Measurements from ENCODE around the gene CHD6. TPM values are rescaled to one million over a fixed set of nuclear protein-coding genes. Genes with fewer than 3 reads are reported as not detected.

Gene CHD6
- total RNA-seq, 4 donors from 2014 or later = 24.7 to 89.7 (median 36.6) TPM

GRCh38 chr20:41587956-41588355 lies 30.2 kb downstream of the CHD6 start:
- Histone ChIP-seq H3K4me3 (no peak overlapping the region), H3K4me1 (peaks cover under 1% of the 10 kb centered on the region), H3K27ac (no peak overlapping the region), H3K9me3 (peaks cover 10% of the 10 kb centered on the region), H3K36me3 (peaks cover 3% of the 10 kb centered on the region), H3K27me3 (no peaks in the 10 kb centered on the region)
- DNase-seq (ENCODE audit: low spot score in 2 of 2) = no peak
- no peak for TF ChIP-seq POLR2A (IDR thresholded peaks at IDR 0.05)
- TF ChIP-seq EP300 (IDR thresholded peaks at IDR 0.05) = no peak
- TF ChIP-seq CTCF (IDR thresholded peaks at IDR 0.05) = no peak
- TF ChIP-seq POLR2AphosphoS5 (IDR thresholded peaks at IDR 0.05) = no peak
- WGBS = 73% methylated on average over 3 of the region's 3 CpGs

GRCh38 chr20:41587523-41587922 lies 30.7 kb downstream of the CHD6 start:
- Histone ChIP-seq H3K27me3 (no peaks in the 10 kb centered on the region), H3K36me3 (peaks cover 3% of the 10 kb centered on the region), H3K9me3 (peaks cover 10% of the 10 kb centered on the region), H3K27ac (no peak overlapping the region), H3K4me1 (no peaks in the 10 kb centered on the region), H3K4me3 (no peak overlapping the region)
- TF ChIP-seq POLR2A (IDR thresholded peaks at IDR 0.05) = no peak
- no peak for TF ChIP-seq CTCF (IDR thresholded peaks at IDR 0.05)
- TF ChIP-seq POLR2AphosphoS5 (IDR thresholded peaks at IDR 0.05) = no peak
- TF ChIP-seq EP300 (IDR thresholded peaks at IDR 0.05) = no peak
- no peak for DNase-seq (ENCODE audit: low spot score in 2 of 2)
- WGBS = 86% methylated on average over 2 of the region's 2 CpGs

- TF ChIP-seq EP300 (IDR thresholded peaks at IDR 0.05) (no peak), POLR2AphosphoS5 (IDR thresholded peaks at IDR 0.05) (no peak), CTCF (IDR thresholded peaks at IDR 0.05) (no peak), POLR2A (IDR thresholded peaks at IDR 0.05) (no peak)
- H3K4me3 ChIP-seq = no peak overlapping the region
These were observed 31.4 kb downstream of the CHD6 start for GRCh38 chr20:41586772-41587171.

GRCh38 chr20:41580350-41580749 lies 37.8 kb downstream of the CHD6 start:
- no peak overlapping the region for H3K4me3 ChIP-seq
- TF ChIP-seq POLR2AphosphoS5 (IDR thresholded peaks at IDR 0.05) = no peak
- TF ChIP-seq EP300 (IDR thresholded peaks at IDR 0.05) = no peak
- TF ChIP-seq CTCF (IDR thresholded peaks at IDR 0.05) = no peak
- TF ChIP-seq POLR2A (IDR thresholded peaks at IDR 0.05) = no peak
- no peaks in the 10 kb centered on the region for H3K9me3 ChIP-seq
- DNase-seq (ENCODE audit: low spot score in 2 of 2) = no peak
- H3K27me3 ChIP-seq = no peaks in the 10 kb centered on the region
- H3K27ac ChIP-seq = no peak overlapping the region
- WGBS = 88% methylated on average over 2 of the region's 2 CpGs
- no peaks in the 10 kb centered on the region for H3K36me3 ChIP-seq
- peaks cover 8% of the 10 kb centered on the region for H3K4me1 ChIP-seq

More at GRCh38 chr20:41586772-41587171, 31.4 kb downstream of the CHD6 start:
- no peak for DNase-seq (ENCODE audit: low spot score in 2 of 2)
- WGBS = 81% methylated on average over 1 of the region's 1 CpG
- no peak overlapping the region for H3K27ac ChIP-seq
- peaks cover 10% of the 10 kb centered on the region for H3K9me3 ChIP-seq
- no peaks in the 10 kb centered on the region for H3K4me1 ChIP-seq
- H3K27me3 ChIP-seq = no peaks in the 10 kb centered on the region
- peaks cover 3% of the 10 kb centered on the region for H3K36me3 ChIP-seq

- 87% methylated on average over 6 of the region's 6 CpGs for WGBS
- no peaks in the 10 kb centered on the region for H3K9me3 ChIP-seq
- DNase-seq (ENCODE audit: low spot score in 2 of 2) = no peak
- no peaks in the 10 kb centered on the region for H3K27me3 ChIP-seq
- no peak overlapping the region for H3K4me3 ChIP-seq
- H3K27ac ChIP-seq = no peak overlapping the region
- no peaks in the 10 kb centered on the region for H3K36me3 ChIP-seq
- no peak for TF ChIP-seq POLR2A (IDR thresholded peaks at IDR 0.05)
- no peak for TF ChIP-seq EP300 (IDR thresholded peaks at IDR 0.05)
- TF ChIP-seq CTCF (IDR thresholded peaks at IDR 0.05) = no peak
- TF ChIP-seq POLR2AphosphoS5 (IDR thresholded peaks at IDR 0.05) = no peak
- peaks cover 21% of the 10 kb centered on the region for H3K4me1 ChIP-seq
These were observed 40.8 kb downstream of the CHD6 start for GRCh38 chr20:41577129-41578009.
